SK-N-SH treated with all-trans-retinoic acid at 6 μM for 48 hours (cell line): ENCODE results near the gene SLC35F3.

ENCODE experiments used
- ATAC-seq: fragments of 200-7000 bp; cut with Tn5 transposase; 3 replicates; pipeline ENCODE4 v1.9.1; 2020; ENCODE audit warnings: mild to moderate bottlenecking, moderate library complexity
- ARNTL ChIP-seq: fragments of 450-650 bp; formaldehyde crosslinking; IDR thresholded peaks from 2 replicates; pipeline ENCODE4 v1.5.0; 2020; ENCODE audit warnings: low read depth, mild to moderate bottlenecking, moderate library complexity, borderline replicate concordance
- BACH2 ChIP-seq: fragments of 250-450 bp; sonication (Bioruptor Pico); IDR thresholded peaks from 2 replicates; pipeline ENCODE4 v1.9.0; 2021; ENCODE audit warnings: mild to moderate bottlenecking, borderline replicate concordance
- CSDC2 ChIP-seq: fragments of 250-450 bp; sonication (Bioruptor Pico); IDR thresholded peaks from 2 replicates; pipeline ENCODE4 v1.5.0; 2020; ENCODE audit warnings: mild to moderate bottlenecking, moderate library complexity
- CSRNP3 ChIP-seq: fragments of 250-450 bp; sonication (Bioruptor Pico); IDR thresholded peaks from 2 replicates; pipeline ENCODE4 v1.5.1; 2021; ENCODE audit warnings: mild to moderate bottlenecking, moderate library complexity
- ESRRG ChIP-seq: fragments of 250-450 bp; sonication (Bioruptor Pico); IDR thresholded peaks from 2 replicates; pipeline ENCODE4 v1.6.1; 2021; ENCODE audit warnings: mild to moderate bottlenecking
- GLIS3 ChIP-seq: fragments of 250-450 bp; sonication (Bioruptor Pico); IDR thresholded peaks from 2 replicates; pipeline ENCODE4 v1.5.0; 2020; ENCODE audit warnings: mild to moderate bottlenecking, moderate library complexity
- ISL1 ChIP-seq: fragments of 250-450 bp; sonication (Bioruptor Pico); IDR thresholded peaks from 2 replicates; pipeline ENCODE4 v2.1.2; 2022; ENCODE audit warnings: mild to moderate bottlenecking, moderate library complexity
- OSR1 ChIP-seq: fragments of 250-450 bp; sonication (Bioruptor Pico); IDR thresholded peaks from 2 replicates; pipeline ENCODE4 v1.8.0; 2022; ENCODE audit warnings: moderate library complexity, mild to moderate bottlenecking, inconsistent platforms
- PATZ1 ChIP-seq: fragments of 250-450 bp; sonication (Bioruptor Pico); IDR thresholded peaks from 2 replicates; pipeline ENCODE4 v1.8.0; 2020; ENCODE audit warnings: mild to moderate bottlenecking, moderate library complexity, borderline replicate concordance
- RARB ChIP-seq: fragments of 250-450 bp; sonication (Bioruptor Pico); IDR thresholded peaks from 2 replicates; pipeline ENCODE4 v1.8.0; 2021; ENCODE audit warnings: mild to moderate bottlenecking, moderate library complexity
- SNAI2 ChIP-seq: fragments of 250-450 bp; sonication (Bioruptor Pico); IDR thresholded peaks from 2 replicates; pipeline ENCODE4 v1.5.0; 2020; ENCODE audit warnings: mild to moderate bottlenecking, moderate library complexity
- TCF4 ChIP-seq: fragments of 250-450 bp; sonication (Bioruptor Pico); IDR thresholded peaks from 2 replicates; pipeline ENCODE4 v1.8.0; 2021; ENCODE audit warnings: mild to moderate bottlenecking, moderate library complexity, borderline replicate concordance
- TOX ChIP-seq: fragments of 250-450 bp; sonication (Bioruptor Pico); IDR thresholded peaks from 2 replicates; pipeline ENCODE4 v1.8.0; 2021; ENCODE audit warnings: mild to moderate bottlenecking, moderate library complexity, borderline replicate concordance
- ZC3H10 ChIP-seq: fragments of 250-450 bp; sonication (Bioruptor Pico); IDR thresholded peaks from 2 replicates; pipeline ENCODE4 v1.5.1; 2021; ENCODE audit warnings: mild to moderate bottlenecking, moderate library complexity
- ZFP3 ChIP-seq: fragments of 250-450 bp; sonication (Bioruptor Pico); IDR thresholded peaks from 2 replicates; pipeline ENCODE4 v1.5.0; 2020; ENCODE audit warnings: mild to moderate bottlenecking, moderate library complexity
- ZFP30 ChIP-seq: fragments of 450-650 bp; formaldehyde crosslinking; IDR thresholded peaks from 2 replicates; pipeline ENCODE4 v1.5.0; 2022; ENCODE audit warnings: mild to moderate bottlenecking, moderate library complexity
- ZNF565 ChIP-seq: fragments of 450-650 bp; formaldehyde crosslinking; conservative IDR thresholded peaks from 2 replicates; pipeline ENCODE4 v1.5.0; 2020; ENCODE audit warnings: low read depth, mild to moderate bottlenecking, moderate library complexity
- ZNF70 ChIP-seq: fragments of 450-650 bp; formaldehyde crosslinking; IDR thresholded peaks from 2 replicates; pipeline ENCODE4 v1.5.0; 2020; ENCODE audit warnings: mild to moderate bottlenecking, moderate library complexity
- ZNF8 ChIP-seq: fragments of 450-650 bp; formaldehyde crosslinking; IDR thresholded peaks from 2 replicates; pipeline ENCODE4 v1.5.0; 2020; ENCODE audit warnings: mild to moderate bottlenecking, moderate library complexity
- TF ChIP-seq, protein P1 (sequence below): fragments of 250-450 bp; sonication (Bioruptor Pico); IDR thresholded peaks from 2 replicates; pipeline ENCODE4 v1.5.1; 2020; ENCODE audit warnings: low read depth, mild to moderate bottlenecking, moderate library complexity
- TF ChIP-seq, protein P2 (sequence below): fragments of 250-450 bp; sonication (Bioruptor Pico); IDR thresholded peaks from 2 replicates; pipeline ENCODE4 v1.8.0; 2021; ENCODE audit warnings: low read depth, mild to moderate bottlenecking, moderate library complexity, borderline replicate concordance
- TF ChIP-seq, protein P3 (sequence below): fragments of 250-450 bp; sonication (Bioruptor Pico); IDR thresholded peaks from 2 replicates; pipeline ENCODE4 v1.5.0; 2020; ENCODE audit warnings: mild to moderate bottlenecking, moderate library complexity

Gene SLC35F3

GRCh38 chr1:234019387-234019786 is 114.9 kb downstream of the SLC35F3 start:
- ATAC-seq: no peak
- TF ChIP-seq SNAI2 (CRISPR knock-in tag) (no peak), ZFP30 (CRISPR knock-in tag) (no peak), TCF4 (CRISPR knock-in tag) (no peak), RARB (CRISPR knock-in tag) (no peak), CSDC2 (CRISPR knock-in tag) (no peak), ZFP3 (no peak), PATZ1 (CRISPR knock-in tag) (no peak), CSRNP3 (CRISPR knock-in tag) (no peak), ESRRG (CRISPR knock-in tag) (no peak), ZNF70 (CRISPR knock-in tag) (no peak), GLIS3 (CRISPR knock-in tag) (no peak)
- TF ChIP-seq, protein P1, sequence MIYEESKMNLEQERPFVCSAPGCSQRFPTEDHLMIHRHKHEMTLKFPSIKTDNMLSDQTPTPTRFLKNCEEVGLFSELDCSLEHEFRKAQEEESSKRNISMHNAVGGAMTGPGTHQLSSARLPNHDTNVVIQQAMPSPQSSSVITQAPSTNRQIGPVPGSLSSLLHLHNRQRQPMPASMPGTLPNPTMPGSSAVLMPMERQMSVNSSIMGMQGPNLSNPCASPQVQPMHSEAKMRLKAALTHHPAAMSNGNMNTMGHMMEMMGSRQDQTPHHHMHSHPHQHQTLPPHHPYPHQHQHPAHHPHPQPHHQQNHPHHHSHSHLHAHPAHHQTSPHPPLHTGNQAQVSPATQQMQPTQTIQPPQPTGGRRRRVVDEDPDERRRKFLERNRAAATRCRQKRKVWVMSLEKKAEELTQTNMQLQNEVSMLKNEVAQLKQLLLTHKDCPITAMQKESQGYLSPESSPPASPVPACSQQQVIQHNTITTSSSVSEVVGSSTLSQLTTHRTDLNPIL (CRISPR knock-in tag): no peak

DNA sequence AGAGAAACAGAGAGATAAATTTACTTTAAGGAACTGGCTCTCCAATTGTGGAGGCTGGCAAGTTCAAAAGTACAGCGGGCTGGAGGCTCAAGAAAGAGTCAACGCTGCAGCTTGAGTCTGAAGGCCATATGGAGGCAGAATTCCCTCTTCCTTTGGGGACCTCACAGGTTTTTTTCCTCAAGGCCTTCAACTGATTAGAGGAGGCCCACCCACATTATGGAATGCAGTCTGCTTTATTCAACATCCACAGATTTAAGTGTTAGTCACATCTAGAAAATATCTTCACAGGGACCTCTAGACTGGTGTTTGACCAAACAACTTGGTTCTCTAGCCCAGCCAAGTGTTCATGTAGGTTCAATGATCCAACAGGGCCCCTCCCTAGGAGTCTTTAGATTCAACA is 117.8 kb downstream of the SLC35F3 start:
- ATAC-seq: no peak
- TF ChIP-seq TOX (CRISPR knock-in tag) (no peak), ISL1 (CRISPR knock-in tag) (no peak), TCF4 (CRISPR knock-in tag) (no peak), CSRNP3 (CRISPR knock-in tag) (no peak), ZNF565 (CRISPR knock-in tag) (no peak)
- TF ChIP-seq, all 23 proteins: peak for 0

GRCh38 chr1:234039603-234040002 is 135.1 kb downstream of the SLC35F3 start:
- TF ChIP-seq ZFP3 (no peak), ZNF70 (CRISPR knock-in tag) (no peak), ZC3H10 (CRISPR knock-in tag) (no peak), TOX (CRISPR knock-in tag) (no peak), BACH2 (CRISPR knock-in tag) (no peak), CSDC2 (CRISPR knock-in tag) (no peak), GLIS3 (CRISPR knock-in tag) (no peak), OSR1 (no peak), ZFP30 (CRISPR knock-in tag) (no peak), ARNTL (CRISPR knock-in tag) (no peak), RARB (CRISPR knock-in tag) (no peak), ZNF8 (CRISPR knock-in tag) (no peak)
- TF ChIP-seq, protein P2, sequence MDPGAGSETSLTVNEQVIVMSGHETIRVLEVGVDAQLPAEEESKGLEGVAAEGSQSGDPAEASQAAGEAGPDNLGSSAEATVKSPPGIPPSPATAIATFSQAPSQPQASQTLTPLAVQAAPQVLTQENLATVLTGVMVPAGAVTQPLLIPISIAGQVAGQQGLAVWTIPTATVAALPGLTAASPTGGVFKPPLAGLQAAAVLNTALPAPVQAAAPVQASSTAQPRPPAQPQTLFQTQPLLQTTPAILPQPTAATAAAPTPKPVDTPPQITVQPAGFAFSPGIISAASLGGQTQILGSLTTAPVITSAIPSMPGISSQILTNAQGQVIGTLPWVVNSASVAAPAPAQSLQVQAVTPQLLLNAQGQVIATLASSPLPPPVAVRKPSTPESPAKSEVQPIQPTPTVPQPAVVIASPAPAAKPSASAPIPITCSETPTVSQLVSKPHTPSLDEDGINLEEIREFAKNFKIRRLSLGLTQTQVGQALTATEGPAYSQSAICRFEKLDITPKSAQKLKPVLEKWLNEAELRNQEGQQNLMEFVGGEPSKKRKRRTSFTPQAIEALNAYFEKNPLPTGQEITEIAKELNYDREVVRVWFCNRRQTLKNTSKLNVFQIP (CRISPR knock-in tag): no peak
- TF ChIP-seq, protein P3, sequence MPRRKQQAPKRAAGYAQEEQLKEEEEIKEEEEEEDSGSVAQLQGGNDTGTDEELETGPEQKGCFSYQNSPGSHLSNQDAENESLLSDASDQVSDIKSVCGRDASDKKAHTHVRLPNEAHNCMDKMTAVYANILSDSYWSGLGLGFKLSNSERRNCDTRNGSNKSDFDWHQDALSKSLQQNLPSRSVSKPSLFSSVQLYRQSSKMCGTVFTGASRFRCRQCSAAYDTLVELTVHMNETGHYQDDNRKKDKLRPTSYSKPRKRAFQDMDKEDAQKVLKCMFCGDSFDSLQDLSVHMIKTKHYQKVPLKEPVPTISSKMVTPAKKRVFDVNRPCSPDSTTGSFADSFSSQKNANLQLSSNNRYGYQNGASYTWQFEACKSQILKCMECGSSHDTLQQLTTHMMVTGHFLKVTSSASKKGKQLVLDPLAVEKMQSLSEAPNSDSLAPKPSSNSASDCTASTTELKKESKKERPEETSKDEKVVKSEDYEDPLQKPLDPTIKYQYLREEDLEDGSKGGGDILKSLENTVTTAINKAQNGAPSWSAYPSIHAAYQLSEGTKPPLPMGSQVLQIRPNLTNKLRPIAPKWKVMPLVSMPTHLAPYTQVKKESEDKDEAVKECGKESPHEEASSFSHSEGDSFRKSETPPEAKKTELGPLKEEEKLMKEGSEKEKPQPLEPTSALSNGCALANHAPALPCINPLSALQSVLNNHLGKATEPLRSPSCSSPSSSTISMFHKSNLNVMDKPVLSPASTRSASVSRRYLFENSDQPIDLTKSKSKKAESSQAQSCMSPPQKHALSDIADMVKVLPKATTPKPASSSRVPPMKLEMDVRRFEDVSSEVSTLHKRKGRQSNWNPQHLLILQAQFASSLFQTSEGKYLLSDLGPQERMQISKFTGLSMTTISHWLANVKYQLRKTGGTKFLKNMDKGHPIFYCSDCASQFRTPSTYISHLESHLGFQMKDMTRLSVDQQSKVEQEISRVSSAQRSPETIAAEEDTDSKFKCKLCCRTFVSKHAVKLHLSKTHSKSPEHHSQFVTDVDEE (CRISPR knock-in tag): no peak
- no peak for ATAC-seq
